ENCODE results near the gene EFNA3. TPM values are rescaled to one million over a fixed set of nuclear protein-coding genes. Genes with fewer than 3 reads are reported as not detected.

Gene EFNA3
- total RNA-seq, 1 experiment from 2014 or later, result 3.5 TPM

DNA sequence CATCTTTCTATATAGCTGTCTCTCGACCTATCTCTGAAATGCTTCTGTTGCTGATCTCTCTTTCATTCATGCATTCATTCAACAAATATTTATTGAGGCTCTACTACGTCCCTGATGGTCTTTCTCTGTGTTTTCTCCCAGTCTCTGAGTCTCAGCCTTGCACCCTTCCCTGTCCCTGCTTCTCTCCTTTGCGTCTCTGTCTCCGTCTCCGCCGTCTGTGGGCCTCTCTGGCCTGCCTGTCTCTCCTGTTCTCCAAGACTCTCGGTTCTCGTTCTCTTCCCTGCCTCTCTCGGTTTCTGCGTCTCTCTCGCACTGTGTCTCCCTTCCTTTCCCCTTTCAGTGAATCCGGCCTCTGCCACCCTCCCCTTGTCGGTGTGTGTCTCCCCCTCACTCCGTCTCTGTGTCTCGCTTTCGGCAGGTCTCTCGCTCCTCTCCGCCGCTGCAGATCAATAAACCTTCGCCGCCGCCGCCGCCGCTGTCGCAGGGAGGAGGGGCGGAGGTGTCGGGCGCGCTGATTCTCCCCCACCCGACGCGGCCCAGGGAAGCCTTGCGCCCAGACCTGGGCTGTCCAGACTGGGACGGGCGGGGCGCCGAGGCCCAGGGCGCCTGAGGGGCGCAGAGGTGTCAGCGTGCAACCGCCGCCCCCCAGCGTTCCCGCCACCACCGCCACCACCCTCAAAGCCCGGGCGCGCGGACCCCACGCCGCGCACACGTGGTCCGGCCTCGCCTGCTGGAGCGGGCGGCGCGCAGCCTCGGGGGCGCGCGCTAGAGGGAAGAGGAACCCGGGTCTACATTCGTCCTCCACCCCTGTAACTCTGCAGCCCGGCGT lies 3.0 kb downstream of the EFNA3 start:
- DNase-seq, result no peak
- no peaks in the 10 kb centered on the region for H3K36me3 ChIP-seq
- peaks cover 34% of the 10 kb centered on the region for H3K27me3 ChIP-seq
- no peaks in the 10 kb centered on the region for H3K9me3 ChIP-seq (replicated peaks)
- no peak overlapping the region for H3K4me3 ChIP-seq
- H3K27ac ChIP-seq, result no peak overlapping the region
- peaks cover 9% of the 10 kb centered on the region for H3K4me1 ChIP-seq

DNA sequence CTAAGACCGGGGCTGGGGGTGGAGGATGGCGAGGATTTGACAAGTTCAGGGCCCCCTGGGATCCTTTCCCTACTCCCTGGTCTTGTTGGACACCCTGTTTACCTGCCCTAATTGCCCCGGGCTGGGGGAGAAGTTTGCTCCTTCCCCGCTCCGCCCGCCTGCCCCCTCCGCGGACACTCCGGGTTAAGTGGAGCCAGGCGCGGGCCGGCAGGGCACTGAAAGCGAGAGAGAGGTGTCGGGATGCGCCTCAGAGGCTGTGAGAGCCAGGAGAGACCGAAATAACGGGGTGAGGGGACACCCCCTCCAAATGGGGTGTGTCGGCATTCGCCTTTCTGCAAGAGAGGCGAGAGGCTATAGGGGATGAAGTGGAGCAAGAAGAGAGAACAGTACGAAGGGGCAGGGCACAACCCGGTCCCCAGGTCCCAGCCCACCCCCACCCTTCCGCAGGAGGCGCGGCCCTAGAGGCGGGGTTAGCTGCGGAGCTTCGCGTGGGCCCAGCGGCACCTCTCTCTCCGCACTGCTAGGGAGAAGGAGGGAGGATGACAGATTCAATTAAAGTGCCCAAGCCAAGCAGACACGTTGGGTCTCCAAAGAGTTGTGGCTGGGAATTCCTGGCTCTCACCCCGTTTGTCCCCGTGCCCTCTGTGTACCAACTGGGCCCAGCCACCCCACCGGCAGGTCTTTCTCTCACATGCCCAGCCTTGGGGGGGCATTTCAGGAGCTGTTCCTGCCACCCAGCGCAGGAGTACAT lies 3.8 kb downstream of the EFNA3 start:
- peaks cover 9% of the 10 kb centered on the region for H3K4me1 ChIP-seq
- H3K27ac ChIP-seq, result no peak overlapping the region
- peaks cover 34% of the 10 kb centered on the region for H3K27me3 ChIP-seq

DNA sequence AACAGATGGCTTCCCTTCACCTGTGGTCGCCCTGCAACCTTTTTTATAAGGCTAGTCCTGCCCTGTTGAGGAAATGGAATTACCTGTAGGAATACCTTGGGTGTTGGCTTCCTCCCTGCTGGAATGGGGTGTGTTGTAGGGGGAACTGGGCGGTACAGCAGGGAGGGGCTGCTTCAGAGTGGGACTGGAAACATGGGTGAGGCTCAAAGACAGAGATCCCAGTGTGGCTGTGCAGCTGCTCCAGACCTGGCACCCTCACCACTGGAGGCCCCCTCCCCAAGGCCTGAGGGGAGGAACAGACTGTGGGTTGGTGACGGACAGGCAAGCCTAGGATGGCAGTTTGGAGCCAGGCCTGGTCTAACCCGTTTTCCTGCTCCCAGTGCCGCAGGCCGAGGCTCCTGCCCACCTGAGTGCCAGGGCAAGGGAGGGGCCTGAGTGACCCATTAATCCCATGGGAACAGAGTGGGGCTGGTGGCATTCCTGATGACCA lies 4.5 kb downstream of the EFNA3 start:
- H3K9me3 ChIP-seq (replicated peaks), result no peaks in the 10 kb centered on the region
- DNase-seq, result no peak
- H3K4me1 ChIP-seq, result peaks cover 7% of the 10 kb centered on the region
- no peak overlapping the region for H3K4me3 ChIP-seq
- H3K27ac ChIP-seq, result no peak overlapping the region
- H3K36me3 ChIP-seq, result no peaks in the 10 kb centered on the region
- peaks cover 34% of the 10 kb centered on the region for H3K27me3 ChIP-seq

More for the DNA sequence above, 3.8 kb downstream of the EFNA3 start:
- no peaks in the 10 kb centered on the region for H3K36me3 ChIP-seq
- H3K9me3 ChIP-seq (replicated peaks), result no peaks in the 10 kb centered on the region
- DNase-seq, result no peak
- H3K4me3 ChIP-seq, result no peak overlapping the region

DNA sequence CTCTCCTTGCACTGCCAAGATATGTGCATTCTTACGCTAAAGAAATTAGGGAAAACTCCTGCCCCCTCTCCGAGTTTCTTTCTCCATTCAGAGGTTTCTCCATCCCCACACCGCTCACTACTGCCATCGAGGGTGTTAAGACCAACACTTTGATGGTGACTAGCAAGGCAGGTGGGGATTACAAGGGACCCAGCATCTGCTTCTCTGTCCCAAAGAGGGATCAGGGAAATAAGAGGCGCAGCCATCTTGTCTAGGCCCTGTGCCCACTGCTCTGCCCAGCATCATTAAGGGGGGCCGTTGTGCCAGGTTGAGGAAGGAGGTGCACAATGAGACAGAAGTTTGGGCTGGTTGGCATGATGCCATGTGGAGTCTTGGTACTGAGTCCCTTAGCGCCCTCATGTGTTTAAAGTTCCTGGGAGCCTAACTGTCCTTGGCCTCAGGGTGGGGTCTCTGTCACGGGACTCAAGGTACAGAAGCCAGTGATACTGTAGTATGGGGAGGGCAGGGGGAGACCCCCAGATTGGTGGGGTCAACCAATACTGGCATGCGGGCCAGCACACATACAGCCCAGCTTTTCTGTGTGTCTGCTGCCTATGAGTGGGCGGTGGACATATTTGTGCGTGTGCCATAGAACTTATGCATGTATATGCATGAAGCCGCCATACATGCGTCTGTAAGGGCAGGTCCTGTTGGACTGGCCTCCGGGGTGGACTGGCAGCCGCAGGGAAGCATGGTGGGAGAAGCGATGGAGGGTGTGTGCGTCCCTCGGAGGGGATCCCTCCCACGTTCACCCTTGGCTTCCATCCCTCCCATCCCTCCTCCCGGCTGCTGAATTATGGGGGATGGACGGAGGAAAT lies 5.5 kb downstream of the EFNA3 start:
- DNase-seq, result peak in 1 of 2 experiments; percentile 44
- Histone ChIP-seq H3K27ac (no peak overlapping the region), H3K4me3 (peak overlapping the region; percentile 65), H3K4me1 (peaks cover 4% of the 10 kb centered on the region; the same call in 1 of the 2 replicates), H3K9me3 (replicated peaks) (no peaks in the 10 kb centered on the region), H3K36me3 (no peaks in the 10 kb centered on the region), H3K27me3 (peaks cover 33% of the 10 kb centered on the region)

DNA sequence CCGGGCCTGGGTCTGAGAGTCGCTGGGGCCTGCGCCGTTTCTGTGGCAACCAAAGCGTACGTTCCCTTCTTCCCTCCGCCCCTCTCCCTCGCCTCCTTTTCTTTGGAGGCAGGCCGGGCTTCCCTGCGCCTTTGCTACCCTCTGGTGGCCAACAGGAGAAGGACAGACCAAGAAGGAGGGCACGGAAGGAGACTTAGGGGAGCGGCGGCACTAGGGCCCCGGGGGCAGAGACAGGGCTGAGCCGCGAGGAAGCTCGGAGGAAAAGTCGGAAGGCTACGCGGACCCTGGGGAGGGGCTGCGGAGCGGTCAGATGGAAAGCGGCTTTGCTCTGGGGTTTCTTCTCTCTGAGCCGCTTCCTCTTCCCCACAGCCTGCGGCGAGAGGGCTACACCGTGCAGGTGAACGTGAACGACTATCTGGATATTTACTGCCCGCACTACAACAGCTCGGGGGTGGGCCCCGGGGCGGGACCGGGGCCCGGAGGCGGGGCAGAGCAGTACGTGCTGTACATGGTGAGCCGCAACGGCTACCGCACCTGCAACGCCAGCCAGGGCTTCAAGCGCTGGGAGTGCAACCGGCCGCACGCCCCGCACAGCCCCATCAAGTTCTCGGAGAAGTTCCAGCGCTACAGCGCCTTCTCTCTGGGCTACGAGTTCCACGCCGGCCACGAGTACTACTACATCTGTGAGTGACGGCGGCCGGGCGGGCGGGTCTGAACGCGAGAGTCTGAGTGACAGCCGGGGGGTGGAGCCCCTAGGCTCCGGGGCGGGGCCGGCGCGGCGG lies 6.3 kb downstream of the EFNA3 start:
- no peaks in the 10 kb centered on the region for H3K9me3 ChIP-seq (replicated peaks)
- H3K4me1 ChIP-seq, result no peaks in the 10 kb centered on the region; the same call in 1 of the 2 replicates
- peak overlapping the region; percentile 65 for H3K4me3 ChIP-seq
- H3K27me3 ChIP-seq, result peaks cover 27% of the 10 kb centered on the region
- no peak overlapping the region for H3K27ac ChIP-seq
- H3K36me3 ChIP-seq, result no peaks in the 10 kb centered on the region
- DNase-seq, result peak; percentile 92 to 97

DNA sequence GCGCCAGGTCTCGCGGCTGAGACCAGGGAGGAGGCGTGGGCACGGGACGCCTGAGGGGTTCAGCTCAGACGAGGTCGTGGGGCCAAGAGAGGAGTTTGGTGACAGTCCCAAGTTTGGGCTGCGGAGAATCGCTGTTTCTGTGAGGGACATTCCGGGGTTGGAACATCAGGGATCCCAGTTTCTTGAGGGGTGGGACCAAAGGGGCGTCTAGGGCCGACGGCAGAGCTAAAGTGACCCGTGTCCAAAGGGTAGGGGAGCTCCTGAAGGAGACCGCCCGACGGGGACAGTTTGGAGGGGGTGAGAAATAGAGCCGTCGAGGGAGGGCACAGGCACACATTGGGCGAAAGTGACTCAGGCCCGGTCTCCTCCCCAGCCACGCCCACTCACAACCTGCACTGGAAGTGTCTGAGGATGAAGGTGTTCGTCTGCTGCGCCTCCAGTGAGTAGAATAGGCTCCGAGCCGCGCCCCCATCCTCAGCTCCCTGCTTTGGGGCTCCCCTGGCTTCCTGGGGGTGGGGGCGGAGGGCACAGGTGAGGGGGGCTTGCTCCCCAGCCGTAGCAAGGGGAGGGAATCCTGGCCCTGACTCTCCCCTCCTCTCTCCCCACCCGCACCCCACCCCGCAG lies 7.0 kb downstream of the EFNA3 start:
- Histone ChIP-seq H3K36me3 (no peaks in the 10 kb centered on the region), H3K4me3 (peak overlapping the region; percentile 65), H3K27me3 (peaks cover 20% of the 10 kb centered on the region; the same call in 1 of the 2 replicates), H3K4me1 (no peaks in the 10 kb centered on the region; the same call in 1 of the 2 replicates), H3K27ac (no peak overlapping the region), H3K9me3 (replicated peaks) (no peaks in the 10 kb centered on the region)
- DNase-seq, result peak in 1 of 2 experiments; percentile 40

DNA sequence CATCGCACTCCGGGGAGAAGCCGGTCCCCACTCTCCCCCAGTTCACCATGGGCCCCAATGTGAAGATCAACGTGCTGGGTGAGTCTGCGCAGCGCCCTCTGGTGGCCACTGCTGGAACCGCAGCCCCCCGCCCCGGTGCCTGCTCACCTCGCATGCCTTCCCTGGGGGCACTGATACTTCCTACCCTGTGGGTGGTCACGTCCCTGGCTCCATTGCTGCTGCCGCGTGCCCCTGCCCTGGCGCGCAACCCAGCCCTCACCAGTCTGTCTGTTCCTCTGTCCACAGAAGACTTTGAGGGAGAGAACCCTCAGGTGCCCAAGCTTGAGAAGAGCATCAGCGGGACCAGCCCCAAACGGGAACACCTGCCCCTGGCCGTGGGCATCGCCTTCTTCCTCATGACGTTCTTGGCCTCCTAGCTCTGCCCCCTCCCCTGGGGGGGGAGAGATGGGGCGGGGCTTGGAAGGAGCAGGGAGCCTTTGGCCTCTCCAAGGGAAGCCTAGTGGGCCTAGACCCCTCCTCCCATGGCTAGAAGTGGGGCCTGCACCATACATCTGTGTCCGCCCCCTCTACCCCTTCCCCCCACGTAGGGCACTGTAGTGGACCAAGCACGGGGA lies 7.6 kb downstream of the EFNA3 start:
- peak; percentile 68 to 79 for DNase-seq
- Histone ChIP-seq H3K27me3 (peaks cover 14% of the 10 kb centered on the region; the same call in 1 of the 2 replicates), H3K4me3 (no peak overlapping the region), H3K9me3 (replicated peaks) (no peaks in the 10 kb centered on the region), H3K4me1 (no peaks in the 10 kb centered on the region; the same call in 1 of the 2 replicates), H3K27ac (no peak overlapping the region), H3K36me3 (no peaks in the 10 kb centered on the region)

DNA sequence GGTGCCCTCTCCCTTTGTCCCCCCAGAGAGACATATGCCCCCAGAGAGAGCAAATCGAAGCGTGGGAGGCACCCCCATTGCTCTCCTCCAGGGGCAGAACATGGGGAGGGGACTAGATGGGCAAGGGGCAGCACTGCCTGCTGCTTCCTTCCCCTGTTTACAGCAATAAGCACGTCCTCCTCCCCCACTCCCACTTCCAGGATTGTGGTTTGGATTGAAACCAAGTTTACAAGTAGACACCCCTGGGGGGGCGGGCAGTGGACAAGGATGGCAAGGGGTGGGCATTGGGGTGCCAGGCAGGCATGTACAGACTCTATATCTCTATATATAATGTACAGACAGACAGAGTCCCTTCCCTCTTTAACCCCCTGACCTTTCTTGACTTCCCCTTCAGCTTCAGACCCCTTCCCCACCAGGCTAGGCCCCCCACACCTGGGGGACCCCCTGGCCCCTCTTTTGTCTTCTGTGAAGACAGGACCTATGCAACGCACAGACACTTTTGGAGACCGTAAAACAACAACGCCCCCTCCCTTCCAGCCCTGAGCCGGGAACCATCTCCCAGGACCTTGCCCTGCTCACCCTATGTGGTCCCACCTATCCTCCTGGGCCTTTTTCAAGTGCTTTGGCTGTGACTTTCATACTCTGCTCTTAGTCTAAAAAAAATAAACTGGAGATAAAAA lies 8.4 kb downstream of the EFNA3 start:
- no peak overlapping the region for H3K4me3 ChIP-seq
- DNase-seq, result no peak
- no peaks in the 10 kb centered on the region for H3K36me3 ChIP-seq
- no peaks in the 10 kb centered on the region; the same call in 1 of the 2 replicates for H3K4me1 ChIP-seq
- no peak overlapping the region for H3K27ac ChIP-seq
- H3K27me3 ChIP-seq, result peaks cover 11% of the 10 kb centered on the region; the same call in 1 of the 2 replicates
- no peaks in the 10 kb centered on the region for H3K9me3 ChIP-seq (replicated peaks)

DNA sequence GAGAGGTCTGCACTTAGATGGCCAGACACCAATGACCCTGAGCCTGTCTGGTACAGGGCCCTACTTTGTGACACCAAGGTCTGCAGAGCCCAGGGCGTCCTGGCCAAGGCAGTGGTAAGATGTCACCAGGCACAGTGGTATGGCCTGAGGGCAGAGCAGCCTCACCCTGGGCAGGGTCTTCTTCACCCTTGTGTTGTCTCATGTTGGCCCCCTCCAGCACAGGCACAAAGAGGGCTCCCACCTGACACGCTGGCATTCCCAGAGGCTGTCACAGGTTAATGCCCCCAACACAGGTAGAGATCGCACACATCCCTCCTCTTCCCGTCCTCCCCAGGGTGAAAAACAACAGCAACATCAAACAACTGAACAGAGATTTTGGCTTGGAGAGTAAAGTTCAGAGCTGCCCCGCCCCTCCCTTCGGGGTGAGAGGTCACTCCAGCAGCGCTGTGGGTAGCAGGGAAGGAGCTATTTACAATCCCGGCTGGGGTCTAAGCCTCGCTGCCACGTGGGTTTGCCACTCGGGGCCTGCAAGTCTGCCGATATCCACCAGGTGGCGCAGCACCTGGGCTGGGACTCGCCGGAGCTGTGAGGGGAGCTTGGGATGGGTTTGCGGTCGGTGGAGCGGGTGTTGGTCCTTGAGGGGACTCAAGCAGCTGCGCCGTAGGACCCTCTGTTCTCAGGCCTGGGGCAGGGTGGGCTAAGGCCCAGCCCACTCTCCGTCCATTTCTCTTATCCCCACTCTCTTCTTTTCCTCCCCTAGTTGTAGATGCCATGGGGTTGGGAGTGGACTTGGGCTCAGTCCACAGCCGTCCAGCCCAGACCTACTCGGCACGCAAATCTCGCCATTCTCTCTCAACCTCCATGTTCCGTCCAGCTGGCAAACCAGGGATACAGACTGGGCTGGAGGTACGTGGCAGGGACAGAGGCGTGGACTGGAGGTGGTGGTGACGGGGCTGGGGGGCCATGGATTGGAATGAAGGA lies 12.7 kb downstream of the EFNA3 start:
- no peaks in the 10 kb centered on the region for H3K36me3 ChIP-seq
- DNase-seq, result peak; percentile 77 to 87
- H3K9me3 ChIP-seq (replicated peaks), result no peaks in the 10 kb centered on the region
- H3K4me1 ChIP-seq, result peaks cover 3% of the 10 kb centered on the region; the same call in 1 of the 2 replicates
- no peak overlapping the region for H3K27ac ChIP-seq
- no peaks in the 10 kb centered on the region for H3K27me3 ChIP-seq
- no peak overlapping the region for H3K4me3 ChIP-seq

DNA sequence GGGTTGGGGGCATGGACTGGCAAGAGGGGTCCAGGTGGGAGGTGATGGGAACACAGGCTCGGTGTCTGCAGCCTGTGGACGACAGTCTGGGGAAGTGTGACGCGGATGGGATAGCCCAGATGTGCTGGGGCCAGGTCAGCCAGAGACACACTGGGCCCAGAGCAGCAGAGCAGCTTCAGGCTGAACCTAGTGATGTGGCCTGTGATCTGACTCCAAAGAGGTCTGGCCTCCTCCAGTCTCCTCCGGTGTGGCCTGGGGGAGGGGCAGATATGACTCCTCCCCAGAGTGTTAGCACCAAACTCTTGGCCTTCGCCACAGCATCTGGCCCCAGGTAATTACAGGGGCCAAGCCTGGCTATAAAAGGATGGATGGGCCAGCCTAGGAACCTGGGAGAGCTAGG lies 13.5 kb downstream of the EFNA3 start:
- Histone ChIP-seq H3K4me3 (no peak overlapping the region), H3K4me1 (peaks cover 3% of the 10 kb centered on the region; the same call in 1 of the 2 replicates), H3K36me3 (no peaks in the 10 kb centered on the region), H3K9me3 (replicated peaks) (no peaks in the 10 kb centered on the region), H3K27me3 (no peaks in the 10 kb centered on the region), H3K27ac (no peak overlapping the region)
- no peak for DNase-seq

DNA sequence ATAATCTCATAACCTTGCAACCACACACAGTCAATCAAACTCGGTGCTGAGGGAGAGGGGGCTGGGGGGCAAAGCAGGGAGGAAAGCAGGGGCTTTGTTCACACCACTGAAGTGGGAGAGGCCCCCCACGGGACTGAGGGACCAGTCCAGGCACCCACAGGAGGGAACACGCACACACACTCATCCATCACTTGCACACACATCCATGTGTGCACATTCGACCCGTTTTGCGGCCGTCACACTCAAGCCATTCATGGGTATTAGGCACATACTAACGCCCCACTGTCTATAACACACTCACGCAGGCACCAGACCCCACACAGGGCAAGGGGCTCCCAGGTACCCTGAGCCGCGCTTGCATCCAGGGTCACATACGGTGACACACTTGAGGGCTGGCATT lies 14.0 kb downstream of the EFNA3 start:
- DNase-seq, result no peak
- no peak overlapping the region for H3K4me3 ChIP-seq

More for the DNA sequence above, 14.0 kb downstream of the EFNA3 start:
- peaks cover 3% of the 10 kb centered on the region; the same call in 1 of the 2 replicates for H3K4me1 ChIP-seq
- no peaks in the 10 kb centered on the region for H3K27me3 ChIP-seq
- H3K9me3 ChIP-seq (replicated peaks), result no peaks in the 10 kb centered on the region
- no peak overlapping the region for H3K27ac ChIP-seq
- H3K36me3 ChIP-seq, result no peaks in the 10 kb centered on the region
